Activated CD8-positive, alpha-beta T cell treated with anti-CD3 and anti-CD28 coated beads for 36 hours (primary cell): ENCODE data around the gene SLC41A1. TPM values are rescaled to one million over a fixed set of nuclear protein-coding genes. Genes with fewer than 3 reads are reported as not detected.

ENCODE experiments used
- ATAC-seq: fragments of 200-7000 bp; cut with Tn5 transposase; one replicate; pipeline ENCODE4 v1.10.0; 2021; ENCODE audit warnings: mild to moderate bottlenecking, moderate library complexity
- CTCF ChIA-PET: fragments of 350-600 bp; sonication (Branson Sonifier 250); formaldehyde crosslinking; loops from one replicate; lab custom pipeline; 2021; ENCODE audit warnings: antibody characterized with exemption; lab: Charles Lee
- POLR2A ChIA-PET: fragments of 350-600 bp; sonication (Branson Sonifier 250); formaldehyde crosslinking; loops from one replicate; lab custom pipeline; 2021; ENCODE audit warnings: antibody characterized with exemption; lab: Charles Lee
- DNase-seq: peaks from one replicate; pipeline ENCODE4 v3.0.0-alpha.2; 2020
- H3K27ac Mint-ChIP-seq: one replicate; pipeline ENCODE4 v1.8.0; 2021; ENCODE audit warnings: mild to moderate bottlenecking, mixed read lengths
- H3K27me3 Mint-ChIP-seq: one replicate; pipeline ENCODE4 v1.8.0; 2021; ENCODE audit warnings: mixed read lengths
- H3K36me3 Mint-ChIP-seq: one replicate; pipeline ENCODE4 v1.8.0; 2021; ENCODE audit warnings: low read depth, mixed read lengths
- H3K4me1 Mint-ChIP-seq: one replicate; pipeline ENCODE4 v1.8.0; 2021; ENCODE audit warnings: low read depth, mixed read lengths
- H3K4me3 Mint-ChIP-seq: one replicate; pipeline ENCODE4 v1.8.0; 2021; ENCODE audit warnings: mild to moderate bottlenecking, moderate library complexity, mixed read lengths
- H3K9me3 Mint-ChIP-seq: one replicate; pipeline ENCODE4 v1.8.0; 2021; ENCODE audit warnings: mixed read lengths
- intact Hi-C: fragments of 100-400 bp; cut with micrococcal nuclease; formaldehyde crosslinking; loops from one replicate; pipeline ENCODE4 v1.10.0; 2022
- total RNA-seq, 2 experiments: library from RNA; stranded (reverse); gene quantifications; one replicate each; pipeline ENCODE4 v1.2.3, GENCODE V29; 2021
- TF ChIP-seq, protein P1 (sequence below): fragments of 200-600 bp; IDR thresholded peaks from one replicate; pipeline ENCODE4 v1.8.0; 2022; ENCODE audit warnings: antibody characterized with exemption, mild to moderate bottlenecking

The SLC41A1 gene
- total RNA-seq, 2 experiments from 2014 or later = 33.6 to 35.3 TPM

GRCh38 chr1:205794011-205794730, 18.8 kb downstream of the SLC41A1 start:
- ChIA-PET POLR2A (interaction anchor here (2.7 kb wide), 1 partner anchor 183 kb away, joined by 6 read pairs; no protein-coding TSS in a partner anchor), CTCF (interaction anchor here (0.7 to 6.9 kb wide), 5 partner anchors 11 to 183 kb away, joined by 3 to 145 read pairs (median 4); no protein-coding TSS in a partner anchor)
- no peak overlapping the region for H3K4me3 Mint-ChIP-seq
- no peak for DNase-seq
- no peak overlapping the region for H3K27ac Mint-ChIP-seq
- no peaks in the 10 kb centered on the region for H3K9me3 Mint-ChIP-seq
- peaks cover 16% of the 10 kb centered on the region for H3K36me3 Mint-ChIP-seq
- TF ChIP-seq, protein P1, sequence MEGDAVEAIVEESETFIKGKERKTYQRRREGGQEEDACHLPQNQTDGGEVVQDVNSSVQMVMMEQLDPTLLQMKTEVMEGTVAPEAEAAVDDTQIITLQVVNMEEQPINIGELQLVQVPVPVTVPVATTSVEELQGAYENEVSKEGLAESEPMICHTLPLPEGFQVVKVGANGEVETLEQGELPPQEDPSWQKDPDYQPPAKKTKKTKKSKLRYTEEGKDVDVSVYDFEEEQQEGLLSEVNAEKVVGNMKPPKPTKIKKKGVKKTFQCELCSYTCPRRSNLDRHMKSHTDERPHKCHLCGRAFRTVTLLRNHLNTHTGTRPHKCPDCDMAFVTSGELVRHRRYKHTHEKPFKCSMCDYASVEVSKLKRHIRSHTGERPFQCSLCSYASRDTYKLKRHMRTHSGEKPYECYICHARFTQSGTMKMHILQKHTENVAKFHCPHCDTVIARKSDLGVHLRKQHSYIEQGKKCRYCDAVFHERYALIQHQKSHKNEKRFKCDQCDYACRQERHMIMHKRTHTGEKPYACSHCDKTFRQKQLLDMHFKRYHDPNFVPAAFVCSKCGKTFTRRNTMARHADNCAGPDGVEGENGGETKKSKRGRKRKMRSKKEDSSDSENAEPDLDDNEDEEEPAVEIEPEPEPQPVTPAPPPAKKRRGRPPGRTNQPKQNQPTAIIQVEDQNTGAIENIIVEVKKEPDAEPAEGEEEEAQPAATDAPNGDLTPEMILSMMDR = no peak
- H3K4me1 Mint-ChIP-seq = no peaks in the 10 kb centered on the region
- intact Hi-C loops = loop anchor here (5.0 kb wide), 1 partner anchor 113 kb away; no protein-coding TSS in a partner anchor
- ATAC-seq = no peak
- no peaks in the 10 kb centered on the region for H3K27me3 Mint-ChIP-seq

- TF ChIP-seq, protein P1 = no peak
- POLR2A ChIA-PET = interaction anchor here (1.2 to 2.7 kb wide), 2 partner anchors 21 to 184 kb away, joined by 3 to 6 read pairs; no protein-coding TSS in a partner anchor
Measured at GRCh38 chr1:205792961-205793673, 19.9 kb downstream of the SLC41A1 start.

GRCh38 chr1:205792481-205792881, 20.5 kb downstream of the SLC41A1 start:
- TF ChIP-seq, protein P1 = no peak
- DNase-seq (no peak), ATAC-seq (no peak)
- ChIA-PET CTCF (interaction anchor here (0.7 to 6.9 kb wide), 37 partner anchors 7 to 325 kb away, joined by 3 to 145 read pairs (median 4); partner anchors contain the start of gene AVPR1B), POLR2A (interaction anchor here (1.2 to 2.7 kb wide), 3 partner anchors 8 to 185 kb away, joined by 3 to 6 read pairs (median 4); no protein-coding TSS in a partner anchor)
- no peaks in the 10 kb centered on the region for H3K9me3 Mint-ChIP-seq
- H3K4me1 Mint-ChIP-seq = no peaks in the 10 kb centered on the region
- no peak overlapping the region for H3K27ac Mint-ChIP-seq
- no peaks in the 10 kb centered on the region for H3K27me3 Mint-ChIP-seq
- peaks cover 12% of the 10 kb centered on the region for H3K36me3 Mint-ChIP-seq
- no peak overlapping the region for H3K4me3 Mint-ChIP-seq
- intact Hi-C loops = loop anchor here (5.0 kb wide), 1 partner anchor 115 kb away; no protein-coding TSS in a partner anchor

More at GRCh38 chr1:205792961-205793673, 19.9 kb downstream of the SLC41A1 start:
- intact Hi-C loops = loop anchor here (5.0 kb wide), 1 partner anchor 114 kb away; no protein-coding TSS in a partner anchor
- peaks cover 12% of the 10 kb centered on the region for H3K36me3 Mint-ChIP-seq
- CTCF ChIA-PET = interaction anchor here (0.9 to 6.9 kb wide), 12 partner anchors 12 to 325 kb away, joined by 3 to 145 read pairs (median 6); partner anchors contain the start of gene AVPR1B
- H3K9me3 Mint-ChIP-seq = no peaks in the 10 kb centered on the region
- DNase-seq (no peak), ATAC-seq (no peak)
- H3K27ac Mint-ChIP-seq = no peak overlapping the region
- H3K4me1 Mint-ChIP-seq = no peaks in the 10 kb centered on the region
- no peak overlapping the region for H3K4me3 Mint-ChIP-seq
- H3K27me3 Mint-ChIP-seq = no peaks in the 10 kb centered on the region

GRCh38 chr1:205791568-205792180, 21.3 kb downstream of the SLC41A1 start:
- H3K4me1 Mint-ChIP-seq = no peaks in the 10 kb centered on the region
- intact Hi-C loops = loop anchor here (2.0 to 5.0 kb wide), 2 partner anchors 116 to 185 kb away; no protein-coding TSS in a partner anchor
- POLR2A ChIA-PET = interaction anchor here (0.5 to 2.7 kb wide), 3 partner anchors 9 to 1280 kb away, joined by 3 to 6 read pairs (median 4); no protein-coding TSS in a partner anchor
- CTCF ChIA-PET = interaction anchor here (0.6 to 6.9 kb wide), 44 partner anchors 8 to 326 kb away, joined by 3 to 145 read pairs (median 4); partner anchors contain the start of genes AVPR1B and SLC41A1
- DNase-seq = peak; percentile 77
- H3K27me3 Mint-ChIP-seq = no peaks in the 10 kb centered on the region
- peak; percentile 95 for ATAC-seq
- TF ChIP-seq, protein P1 = peak; percentile 87
- H3K4me3 Mint-ChIP-seq = no peak overlapping the region
- no peaks in the 10 kb centered on the region for H3K9me3 Mint-ChIP-seq
- no peak overlapping the region for H3K27ac Mint-ChIP-seq
- H3K36me3 Mint-ChIP-seq = peaks cover 12% of the 10 kb centered on the region
